Right atrium auricular region (tissue), 2 donors: ENCODE data around the gene VASP. TPM values are rescaled to one million over a fixed set of nuclear protein-coding genes. Genes with fewer than 3 reads are reported as not detected.
A peak's percentile ranks its signal among the peaks of the same experiment; 100 is the strongest.

Experiments
- DNase-seq: peaks from one replicate; pipeline ENCODE4 v3.0.0-alpha.2; 2019; ENCODE audit warnings: low spot score
- H3K27ac ChIP-seq, 2 donors: fragments of 200-600 bp; sonication (generic); 1 replicate in 1 of 2; 2 replicates in 1 of 2; pipeline ENCODE4 v1.5.1; 2016 to 2019
- H3K27me3 ChIP-seq, 2 donors: fragments of 200-600 bp; sonication (generic); one replicate each; pipeline versions ENCODE4 v1.5.1 to v1.6.0; 2017 to 2019
- H3K36me3 ChIP-seq: fragments of 200-600 bp; sonication (generic); one replicate; pipeline ENCODE4 v1.5.1; 2016
- H3K4me1 ChIP-seq, 2 donors: fragments of 200-600 bp; sonication (generic); one replicate each; pipeline versions ENCODE4 v1.5.1 to v1.6.0; 2017 to 2019
- H3K4me3 ChIP-seq, 2 donors: fragments of 200-600 bp; sonication (generic); 1 replicate in 1 of 2; 2 replicates in 1 of 2; pipeline ENCODE4 v1.5.1; 2017 to 2019; ENCODE audit warnings: mild to moderate bottlenecking in 1 of 2, moderate library complexity in 1 of 2
- H3K9me3 ChIP-seq, 2 donors: fragments of 200-600 bp; sonication (generic); one replicate each; pipeline ENCODE4 v1.5.1; 2019
- total RNA-seq, 2 donors: library from RNA; depleted of rRNA; stranded (reverse); fragments of >200 nt; gene quantifications; one replicate each; pipeline ENCODE4 v1.1.0, GENCODE V29; 2016
- TF ChIP-seq, protein P1 (sequence below), 2 donors: fragments of 200-600 bp; sonication (generic); IDR thresholded peaks; one replicate each; pipeline ENCODE4 v1.5.1; 2019; ENCODE audit warnings: antibody characterized with exemption in 2 of 2

Gene VASP
- total RNA-seq, 2 donors from 2014 or later, result 61.4 to 61.7 TPM

GRCh38 chr19:45483033-45483432 lies 24.2 kb upstream of the VASP start:
- DNase-seq, result no peak
- TF ChIP-seq, protein P1, sequence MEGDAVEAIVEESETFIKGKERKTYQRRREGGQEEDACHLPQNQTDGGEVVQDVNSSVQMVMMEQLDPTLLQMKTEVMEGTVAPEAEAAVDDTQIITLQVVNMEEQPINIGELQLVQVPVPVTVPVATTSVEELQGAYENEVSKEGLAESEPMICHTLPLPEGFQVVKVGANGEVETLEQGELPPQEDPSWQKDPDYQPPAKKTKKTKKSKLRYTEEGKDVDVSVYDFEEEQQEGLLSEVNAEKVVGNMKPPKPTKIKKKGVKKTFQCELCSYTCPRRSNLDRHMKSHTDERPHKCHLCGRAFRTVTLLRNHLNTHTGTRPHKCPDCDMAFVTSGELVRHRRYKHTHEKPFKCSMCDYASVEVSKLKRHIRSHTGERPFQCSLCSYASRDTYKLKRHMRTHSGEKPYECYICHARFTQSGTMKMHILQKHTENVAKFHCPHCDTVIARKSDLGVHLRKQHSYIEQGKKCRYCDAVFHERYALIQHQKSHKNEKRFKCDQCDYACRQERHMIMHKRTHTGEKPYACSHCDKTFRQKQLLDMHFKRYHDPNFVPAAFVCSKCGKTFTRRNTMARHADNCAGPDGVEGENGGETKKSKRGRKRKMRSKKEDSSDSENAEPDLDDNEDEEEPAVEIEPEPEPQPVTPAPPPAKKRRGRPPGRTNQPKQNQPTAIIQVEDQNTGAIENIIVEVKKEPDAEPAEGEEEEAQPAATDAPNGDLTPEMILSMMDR (IDR thresholded peaks at IDR 0.05), result no peak

GRCh38 chr19:45484273-45484945 lies 22.9 kb upstream of the VASP start:
- H3K27ac ChIP-seq, result no peak overlapping the region
- TF ChIP-seq, protein P1 (IDR thresholded peaks at IDR 0.05), result no peak
- H3K27me3 ChIP-seq, result no peaks in the 10 kb centered on the region

More at GRCh38 chr19:45483033-45483432, 24.2 kb upstream of the VASP start:
- H3K4me3 ChIP-seq, result no peak overlapping the region
- peaks cover 0 to 8% of the 10 kb centered on the region in 2 donors for H3K4me1 ChIP-seq
- H3K36me3 ChIP-seq, result no peaks in the 10 kb centered on the region
- no peaks in the 10 kb centered on the region for H3K27me3 ChIP-seq
- no peaks in the 10 kb centered on the region for H3K9me3 ChIP-seq
- no peak overlapping the region for H3K27ac ChIP-seq

DNA sequence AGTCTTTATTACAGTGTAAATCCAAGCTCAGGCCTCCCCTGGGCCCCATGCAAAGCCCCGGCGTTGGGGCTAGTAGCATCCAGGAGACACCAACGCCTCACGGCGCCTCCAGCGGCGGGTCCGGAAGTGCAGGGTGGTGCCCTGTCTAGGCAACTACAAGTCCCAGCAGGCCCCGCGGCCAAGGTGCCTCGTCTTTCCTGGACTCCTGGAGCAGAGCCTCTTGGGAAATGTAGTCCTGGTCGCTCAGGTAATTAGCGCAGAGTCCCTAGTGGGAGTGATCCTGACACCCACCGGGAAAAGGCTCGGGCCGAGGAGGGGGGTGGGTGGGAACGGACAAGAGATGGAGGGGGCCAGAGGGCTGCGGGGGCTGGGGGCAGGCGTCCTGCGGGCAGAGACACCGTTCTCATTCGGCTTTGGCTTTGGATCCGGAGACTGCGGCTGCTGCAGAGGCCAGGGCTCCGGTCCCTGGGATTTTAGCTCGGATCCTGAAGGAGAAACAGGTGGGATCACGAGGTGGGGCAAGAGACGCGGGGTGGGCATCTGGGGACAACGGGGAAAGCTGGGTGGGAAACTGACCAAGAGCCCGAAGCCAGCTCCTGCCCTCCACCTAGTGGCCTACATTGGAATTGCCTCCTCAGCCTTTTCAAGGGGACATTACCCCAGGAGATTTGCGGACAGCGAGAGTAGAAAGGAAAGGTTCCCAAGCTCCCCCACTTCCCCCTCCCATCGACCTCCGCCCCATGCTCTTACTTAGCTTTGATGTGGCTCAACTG lies 21.8 kb upstream of the VASP start:
- Histone ChIP-seq H3K27ac (peak overlapping the region; percentile 89 to 93), H3K4me3 (peak overlapping the region; percentile 55 to 87), H3K9me3 (no peaks in the 10 kb centered on the region), H3K27me3 (no peaks in the 10 kb centered on the region), H3K36me3 (no peaks in the 10 kb centered on the region), H3K4me1 (peaks cover 0 to 4% of the 10 kb centered on the region in 2 donors)
- peak; percentile 100 for DNase-seq
- TF ChIP-seq, protein P1 (IDR thresholded peaks at IDR 0.05), result peak; percentile 67 to 79

More at GRCh38 chr19:45484273-45484945, 22.9 kb upstream of the VASP start:
- H3K9me3 ChIP-seq, result no peaks in the 10 kb centered on the region
- DNase-seq, result no peak
- H3K36me3 ChIP-seq, result no peaks in the 10 kb centered on the region
- H3K4me1 ChIP-seq, result peaks cover 0 to 4% of the 10 kb centered on the region in 2 donors
- no peak overlapping the region for H3K4me3 ChIP-seq

- Histone ChIP-seq H3K36me3 (no peaks in the 10 kb centered on the region), H3K4me1 (peaks cover 0 to 21% of the 10 kb centered on the region in 2 donors), H3K27me3 (no peaks in the 10 kb centered on the region), H3K4me3 (no peak overlapping the region), H3K9me3 (no peaks in the 10 kb centered on the region), H3K27ac (no peak overlapping the region)
- no peak for DNase-seq
- TF ChIP-seq, protein P1 (IDR thresholded peaks at IDR 0.05), result no peak
Measured at GRCh38 chr19:45488708-45489107, 18.6 kb upstream of the VASP start.

GRCh38 chr19:45489216-45489855 lies 17.9 kb upstream of the VASP start:
- no peak for DNase-seq
- Histone ChIP-seq H3K27me3 (no peaks in the 10 kb centered on the region), H3K36me3 (no peaks in the 10 kb centered on the region), H3K9me3 (no peaks in the 10 kb centered on the region), H3K4me3 (no peak overlapping the region), H3K4me1 (peaks cover 0 to 23% of the 10 kb centered on the region in 2 donors), H3K27ac (no peak overlapping the region)
- TF ChIP-seq, protein P1 (IDR thresholded peaks at IDR 0.05), result no peak
